Measurements from ENCODE around the gene ARHGAP4.

ARHGAP4 gene

GRCh38 chrX:153930011-153930910 lies 4.2 kb upstream of the ARHGAP4 start:
- TF ChIP-seq CTCF (IDR thresholded peaks at IDR 0.05; ENCODE audit: low read depth, low read length): no peak
- DNase-seq (ENCODE audit: extremely low read depth, low read depth): no peak

GRCh38 chrX:153929576-153929975 lies 3.5 kb upstream of the ARHGAP4 start:
- no peak for TF ChIP-seq CTCF (IDR thresholded peaks at IDR 0.05; ENCODE audit: low read depth, low read length)
- no peak for DNase-seq (ENCODE audit: extremely low read depth, low read depth)

GRCh38 chrX:153928846-153929245 lies 2.8 kb upstream of the ARHGAP4 start:
- no peak for TF ChIP-seq CTCF (IDR thresholded peaks at IDR 0.05; ENCODE audit: low read depth, low read length)
- no peak for DNase-seq (ENCODE audit: extremely low read depth, low read depth)

GRCh38 chrX:153927922-153928760 lies 2.1 kb upstream of the ARHGAP4 start:
- TF ChIP-seq CTCF (IDR thresholded peaks at IDR 0.05; ENCODE audit: low read depth, low read length): peak; percentile 21
- DNase-seq (ENCODE audit: extremely low read depth, low read depth): peak; percentile 95

- no peak for TF ChIP-seq CTCF (IDR thresholded peaks at IDR 0.05; ENCODE audit: low read depth, low read length)
- no peak for DNase-seq (ENCODE audit: extremely low read depth, low read depth)
Observed at GRCh38 chrX:153927672-153927921, 1.5 kb upstream of the ARHGAP4 start.

- DNase-seq (ENCODE audit: extremely low read depth, low read depth): peak; percentile 7
- no peak for TF ChIP-seq CTCF (IDR thresholded peaks at IDR 0.05; ENCODE audit: low read depth, low read length)
Observed at GRCh38 chrX:153926858-153927671, 1.0 kb upstream of the ARHGAP4 start.

Data from AG09319 (cell line).